Smooth muscle cell (in vitro differentiated cells): ENCODE results near the gene CTDSP2. TPM values are rescaled to one million over a fixed set of nuclear protein-coding genes. Genes with fewer than 3 reads are reported as not detected.

Experiments used
- DNase-seq: peaks from one replicate; lab custom pipeline; 2025; ENCODE audit not compliant: unreplicated experiment; lab: John Stamatoyannopoulos, UW
- H2AFZ ChIP-seq: fragments of 200-600 bp; sonication (generic); 2 replicates; pipeline ENCODE4 v1.6.0; 2016; ENCODE audit warnings: antibody characterized with exemption, low read depth, mild to moderate bottlenecking
- H3F3A ChIP-seq: fragments of 200-600 bp; sonication (generic); 2 replicates; pipeline ENCODE4 v1.6.0; 2017; ENCODE audit warnings: antibody characterized with exemption, low read depth
- H3K27ac ChIP-seq: fragments of 200-600 bp; sonication (generic); 2 replicates; pipeline ENCODE4 v1.5.1; 2016; ENCODE audit warnings: low read depth, mild to moderate bottlenecking
- H3K27me3 ChIP-seq: fragments of 200-600 bp; sonication (generic); 2 replicates; pipeline ENCODE4 v1.6.1; 2016; ENCODE audit warnings: low read depth, mild to moderate bottlenecking
- H3K36me3 ChIP-seq: fragments of 200-600 bp; sonication (generic); 2 replicates; pipeline ENCODE4 v1.5.1; 2016; ENCODE audit warnings: low read depth
- H3K4me1 ChIP-seq: fragments of 200-600 bp; sonication (generic); 2 replicates; pipeline ENCODE4 v1.5.1; 2016; ENCODE audit warnings: low read depth
- H3K4me2 ChIP-seq: fragments of 200-600 bp; sonication (generic); 2 replicates; pipeline ENCODE4 v1.6.0; 2016; ENCODE audit warnings: mild to moderate bottlenecking
- H3K4me3 ChIP-seq: fragments of 200-600 bp; sonication (generic); 2 replicates; pipeline ENCODE4 v1.5.1; 2016; ENCODE audit warnings: mild to moderate bottlenecking
- H3K79me2 ChIP-seq: fragments of 200-600 bp; sonication (generic); 2 replicates; pipeline ENCODE4 v1.6.0; 2016; ENCODE audit warnings: low read depth, mild to moderate bottlenecking
- H3K9ac ChIP-seq: fragments of 200-600 bp; sonication (generic); 2 replicates; pipeline ENCODE4 v1.6.0; 2016; ENCODE audit warnings: low read depth
- H3K9me3 ChIP-seq: fragments of 200-600 bp; sonication (generic); replicated peaks from 2 replicates; pipeline ENCODE4 v1.5.1; 2016; ENCODE audit warnings: low read depth
- H4K20me1 ChIP-seq: fragments of 200-600 bp; sonication (generic); 2 replicates; pipeline ENCODE4 v1.6.0; 2016; ENCODE audit warnings: low read depth
- WGBS: methylation state at CpG from one replicate; pipeline ENCODE4 v1.1.7; 2016; ENCODE audit warnings: low lambda C conversion rate; 5-methylcytosine and 5-hydroxymethylcytosine counted together
- polyA plus RNA-seq: library from polyadenylated mRNA; unstranded; fragments of >200 nt; fragmentation: Nextera tagmentation; extraction: Ambion mirVana; gene quantifications from 2 replicates; pipeline ENCODE4 v1.2.1, GENCODE V29; 2016
- total RNA-seq: library from RNA; depleted of rRNA; stranded (reverse); fragments of >200 nt; gene quantifications from 2 replicates; pipeline ENCODE4 v1.2.3, GENCODE V29; 2014
- TF ChIP-seq, protein P1 (sequence below): fragments of 200-600 bp; sonication (generic); IDR thresholded peaks from 2 replicates; pipeline ENCODE4 v1.5.1; 2017; ENCODE audit warnings: borderline replicate concordance, mild to moderate bottlenecking, antibody characterized with exemption; ENCODE audit not compliant: insufficient read depth, poor library complexity, severe bottlenecking

Gene CTDSP2
- total and polyA plus RNA-seq, 2 experiments from 2014 or later: 62.0 to 77.4 TPM

DNA sequence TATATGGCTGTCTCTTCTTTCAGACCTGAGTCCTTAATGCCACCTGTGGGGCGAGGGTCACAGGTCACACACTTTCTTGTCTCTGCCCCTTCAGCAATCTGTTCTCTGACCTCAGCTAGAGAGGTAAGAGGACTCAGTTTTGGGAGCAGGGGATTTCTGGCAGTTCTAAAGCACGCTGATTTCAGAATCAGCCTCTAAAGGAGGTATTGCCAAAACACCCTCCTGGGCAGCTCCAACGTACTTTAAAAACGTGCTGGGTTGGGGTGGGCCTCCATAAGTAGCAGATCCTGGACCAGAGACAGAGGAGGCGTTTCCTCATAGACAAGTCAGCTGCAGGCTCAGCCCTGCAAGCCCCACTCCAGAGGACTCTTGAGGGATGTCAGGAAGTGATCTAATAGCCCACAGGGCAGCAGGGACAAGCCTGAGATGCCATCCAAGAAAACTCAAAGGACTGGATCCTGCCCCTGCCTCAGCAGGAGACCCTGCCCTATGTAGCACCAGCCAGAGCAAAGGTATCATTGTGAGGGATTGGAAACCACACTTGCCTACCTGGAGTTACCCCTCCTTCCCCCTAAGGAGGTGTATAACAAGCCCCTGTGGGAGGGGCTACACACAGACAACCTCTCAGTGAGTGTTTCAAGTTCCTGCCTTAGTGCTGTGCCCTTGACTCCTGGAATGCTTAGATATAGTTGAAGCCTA lies 8.5 kb downstream of the CTDSP2 start:
- Histone ChIP-seq H2AFZ (no peak overlapping the region), H3K4me3 (no peak overlapping the region), H3K79me2 (peaks cover 100% of the 10 kb centered on the region), H3K27ac (peak overlapping the region; percentile 73), H3K9ac (peak overlapping the region; percentile 7), H3K36me3 (no peaks in the 10 kb centered on the region), H3K27me3 (no peaks in the 10 kb centered on the region), H3K4me1 (peaks cover 82% of the 10 kb centered on the region), H3F3A (peaks cover 30% of the 10 kb centered on the region), H3K4me2 (peak overlapping the region; percentile 73), H4K20me1 (peaks cover 100% of the 10 kb centered on the region), H3K9me3 (no peaks in the 10 kb centered on the region)
- WGBS: 37% methylated on average over 5 of the region's 5 CpGs
- DNase-seq: no peak
- TF ChIP-seq, protein P1, sequence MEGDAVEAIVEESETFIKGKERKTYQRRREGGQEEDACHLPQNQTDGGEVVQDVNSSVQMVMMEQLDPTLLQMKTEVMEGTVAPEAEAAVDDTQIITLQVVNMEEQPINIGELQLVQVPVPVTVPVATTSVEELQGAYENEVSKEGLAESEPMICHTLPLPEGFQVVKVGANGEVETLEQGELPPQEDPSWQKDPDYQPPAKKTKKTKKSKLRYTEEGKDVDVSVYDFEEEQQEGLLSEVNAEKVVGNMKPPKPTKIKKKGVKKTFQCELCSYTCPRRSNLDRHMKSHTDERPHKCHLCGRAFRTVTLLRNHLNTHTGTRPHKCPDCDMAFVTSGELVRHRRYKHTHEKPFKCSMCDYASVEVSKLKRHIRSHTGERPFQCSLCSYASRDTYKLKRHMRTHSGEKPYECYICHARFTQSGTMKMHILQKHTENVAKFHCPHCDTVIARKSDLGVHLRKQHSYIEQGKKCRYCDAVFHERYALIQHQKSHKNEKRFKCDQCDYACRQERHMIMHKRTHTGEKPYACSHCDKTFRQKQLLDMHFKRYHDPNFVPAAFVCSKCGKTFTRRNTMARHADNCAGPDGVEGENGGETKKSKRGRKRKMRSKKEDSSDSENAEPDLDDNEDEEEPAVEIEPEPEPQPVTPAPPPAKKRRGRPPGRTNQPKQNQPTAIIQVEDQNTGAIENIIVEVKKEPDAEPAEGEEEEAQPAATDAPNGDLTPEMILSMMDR: no peak

- peak overlapping the region; percentile 73 for H3K27ac ChIP-seq
- H3K9ac ChIP-seq: no peak overlapping the region
- H3K36me3 ChIP-seq: no peaks in the 10 kb centered on the region
- H3K79me2 ChIP-seq: peaks cover 100% of the 10 kb centered on the region
- H3K27me3 ChIP-seq: no peaks in the 10 kb centered on the region
- no peak overlapping the region for H3K4me3 ChIP-seq
- TF ChIP-seq, protein P1: no peak
- peaks cover 82% of the 10 kb centered on the region for H3K4me1 ChIP-seq
- 54% methylated on average over 13 of the region's 13 CpGs for WGBS
- no peak overlapping the region for H2AFZ ChIP-seq
- peak overlapping the region; percentile 75 for H3K4me2 ChIP-seq
- H3K9me3 ChIP-seq: no peaks in the 10 kb centered on the region
- H4K20me1 ChIP-seq: peaks cover 100% of the 10 kb centered on the region
- DNase-seq: no peak
- H3F3A ChIP-seq: peaks cover 30% of the 10 kb centered on the region
Observed at GRCh38 chr12:57836442-57837375, 9.8 kb downstream of the CTDSP2 start.

GRCh38 chr12:57835366-57836288 lies 10.9 kb downstream of the CTDSP2 start:
- DNase-seq: no peak
- Histone ChIP-seq H3K79me2 (peaks cover 100% of the 10 kb centered on the region), H3K9me3 (no peaks in the 10 kb centered on the region), H3K27ac (peak overlapping the region; percentile 73), H4K20me1 (peaks cover 100% of the 10 kb centered on the region), H2AFZ (no peak overlapping the region), H3K4me2 (peak overlapping the region; percentile 75), H3K4me1 (peaks cover 74% of the 10 kb centered on the region), H3K36me3 (no peaks in the 10 kb centered on the region), H3K27me3 (no peaks in the 10 kb centered on the region), H3F3A (peaks cover 28% of the 10 kb centered on the region), H3K4me3 (no peak overlapping the region), H3K9ac (no peak overlapping the region)
- TF ChIP-seq, protein P1: no peak
- 78% methylated on average over 9 of the region's 9 CpGs for WGBS
